ENCODE results near the gene RBM20.
"Not testable (repeated sequence)": the region's sequence is repeated elsewhere in the genome, so short reads cannot be mapped to it uniquely, and the experiment has no call there.

The RBM20 gene

DNA sequence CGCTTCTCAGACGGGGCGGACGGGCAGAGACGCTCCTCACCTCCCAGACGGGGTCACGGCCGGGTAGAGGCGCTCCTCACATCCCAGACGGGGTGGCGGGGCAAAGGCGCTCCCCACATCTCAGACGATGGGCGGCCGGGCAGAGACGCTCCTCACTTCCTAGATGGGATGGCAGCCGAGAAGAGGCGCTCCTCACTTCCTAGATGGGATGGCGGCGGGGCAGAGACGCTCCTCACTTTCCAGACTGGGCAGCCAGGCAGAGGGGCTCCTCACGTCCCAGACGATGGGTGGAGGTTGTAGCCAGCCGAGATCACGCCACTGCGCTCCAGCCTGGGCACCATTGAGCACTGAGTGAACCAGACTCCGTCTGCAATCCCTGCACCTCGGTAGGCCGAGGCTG, 123.5 kb downstream of the RBM20 start:
- DNase-seq: not testable (repeated sequence)

DNA sequence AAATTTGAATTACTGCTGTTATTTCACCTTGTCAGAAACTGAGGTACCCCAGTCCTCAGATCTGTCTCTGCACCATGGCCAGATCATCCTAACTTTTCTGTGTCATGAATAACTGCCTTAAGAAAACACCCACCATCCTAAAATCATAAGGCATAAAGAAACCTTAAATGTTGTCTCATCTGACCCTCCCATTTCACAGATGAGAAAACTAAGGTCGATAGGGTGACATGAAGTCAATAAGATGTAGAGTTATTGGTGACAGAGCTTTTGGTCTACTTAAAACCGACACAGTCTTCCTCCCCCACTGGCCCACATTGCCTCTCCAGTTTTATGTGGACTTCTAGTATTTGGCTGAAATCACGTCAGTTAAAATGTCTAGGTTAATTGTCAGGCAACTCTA, 126.1 kb downstream of the RBM20 start:
- DNase-seq: no peak

GRCh38 chr10:110771486-110771885, 127.3 kb downstream of the RBM20 start:
- DNase-seq: no peak

- DNase-seq: no peak
Measured at GRCh38 chr10:110771991-110772390, 127.9 kb downstream of the RBM20 start.

DNA sequence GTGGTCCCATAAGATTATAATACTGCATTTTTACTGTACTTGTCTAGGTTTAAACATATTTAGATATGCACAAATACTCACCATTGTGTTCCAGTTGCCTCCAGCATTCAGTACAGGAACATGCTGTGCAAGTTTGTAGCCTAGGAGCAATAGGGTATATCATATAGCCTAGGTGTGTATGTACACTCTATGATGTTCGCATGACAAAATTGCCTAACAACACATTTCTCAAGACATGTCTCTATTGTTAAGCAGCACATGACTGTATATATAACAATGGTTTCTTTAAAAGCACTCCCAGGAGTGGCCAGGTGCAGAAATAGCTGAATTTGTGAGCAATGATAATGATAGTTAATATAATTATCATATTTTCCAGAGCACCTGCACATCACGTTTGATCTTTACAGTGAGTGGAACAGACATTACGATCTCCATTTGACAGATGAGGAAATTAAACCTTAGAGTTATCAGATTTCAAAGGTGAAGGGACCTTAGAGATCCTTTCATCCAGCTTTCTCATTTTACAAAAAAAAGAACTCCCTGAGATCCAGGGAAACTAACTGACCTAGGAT, 128.4 kb downstream of the RBM20 start:
- no peak for DNase-seq

- DNase-seq: no peak
Measured at GRCh38 chr10:110773693-110774068, 129.5 kb downstream of the RBM20 start.

DNA sequence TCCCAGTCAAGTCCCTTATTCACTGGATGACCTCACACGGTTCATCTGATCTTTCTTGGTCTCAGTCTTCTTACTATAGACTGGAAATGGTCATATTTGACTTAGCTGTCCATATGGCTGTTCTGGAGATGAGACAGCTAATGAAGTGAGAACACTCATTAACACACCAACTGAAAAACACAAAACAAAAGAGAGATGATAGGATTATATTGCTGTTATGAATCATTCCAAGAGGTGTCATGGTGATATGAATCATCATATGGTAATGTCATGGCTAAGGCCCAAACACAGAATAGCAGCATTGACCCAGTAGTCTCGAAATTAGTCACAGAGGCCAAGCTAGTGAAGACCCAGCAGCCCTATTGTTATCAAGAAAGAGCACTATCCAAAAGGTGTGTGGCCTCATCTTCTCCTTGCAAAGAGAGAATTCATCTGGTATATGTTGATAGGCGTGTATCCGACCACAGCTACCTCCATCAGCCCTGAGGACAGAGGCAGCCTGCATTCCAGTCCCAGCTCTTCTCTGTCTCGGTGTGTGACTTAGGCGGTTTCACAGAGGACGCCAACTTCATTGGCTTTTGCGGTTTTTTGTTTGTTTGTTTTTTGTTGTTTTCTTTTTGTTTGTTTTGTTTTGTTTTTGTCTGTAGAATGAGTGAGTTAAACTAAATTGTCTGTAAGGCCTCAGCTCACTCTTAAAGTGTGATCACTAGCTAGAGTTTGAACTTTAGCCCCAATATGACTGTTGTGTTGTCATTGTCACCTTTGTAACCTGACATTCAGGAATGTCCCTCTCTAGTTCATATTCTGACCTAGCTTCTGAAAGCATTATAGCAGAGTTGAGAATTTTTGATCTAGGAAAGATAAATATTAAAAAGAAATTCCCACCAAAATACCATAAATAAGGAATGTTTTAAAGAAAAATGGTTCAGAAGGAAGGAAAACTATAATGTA, 130.2 kb downstream of the RBM20 start:
- DNase-seq: peak in 1 of 2 donors; percentile 19

GRCh38 chr10:110775020-110775375, 130.9 kb downstream of the RBM20 start:
- DNase-seq: no peak

DNA sequence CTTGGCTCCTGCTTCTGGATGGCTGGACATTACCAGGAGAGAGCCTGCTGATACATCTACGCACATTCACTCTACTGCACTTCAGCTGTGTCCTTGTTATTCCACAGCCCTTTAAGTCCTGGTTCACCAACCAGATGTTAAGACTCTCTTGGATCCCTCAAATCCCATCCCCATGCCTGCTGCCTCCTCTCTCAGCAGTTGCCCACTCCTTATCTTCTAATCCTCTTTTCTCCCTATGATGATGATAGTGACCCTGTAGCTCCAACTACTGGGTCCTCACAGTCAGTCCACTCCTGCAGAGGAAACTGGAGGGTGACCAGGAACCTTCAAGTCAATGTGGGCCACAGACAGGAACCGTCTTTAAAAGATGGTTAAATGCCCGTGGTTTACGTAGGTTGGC, 131.3 kb downstream of the RBM20 start:
- no peak for DNase-seq

DNA sequence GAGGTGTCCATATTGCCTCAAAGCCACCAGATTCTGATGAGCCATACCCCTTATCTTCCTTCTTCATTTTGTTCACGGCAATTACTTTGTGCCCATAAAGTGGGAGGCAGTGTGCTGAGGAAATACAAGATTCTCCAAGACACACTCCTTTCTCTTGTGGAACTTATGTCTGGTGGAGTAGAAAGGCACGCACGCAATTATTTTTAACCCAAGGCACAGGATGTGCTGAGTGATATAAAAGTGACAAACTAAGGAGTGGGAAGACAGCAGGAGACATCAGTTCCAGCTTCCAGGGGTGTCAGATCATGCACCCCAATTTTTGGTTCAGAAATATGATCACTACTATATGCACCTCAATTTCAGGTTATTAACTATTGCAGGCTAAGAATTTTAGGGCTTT, 132.9 kb downstream of the RBM20 start:
- no peak for DNase-seq

DNA sequence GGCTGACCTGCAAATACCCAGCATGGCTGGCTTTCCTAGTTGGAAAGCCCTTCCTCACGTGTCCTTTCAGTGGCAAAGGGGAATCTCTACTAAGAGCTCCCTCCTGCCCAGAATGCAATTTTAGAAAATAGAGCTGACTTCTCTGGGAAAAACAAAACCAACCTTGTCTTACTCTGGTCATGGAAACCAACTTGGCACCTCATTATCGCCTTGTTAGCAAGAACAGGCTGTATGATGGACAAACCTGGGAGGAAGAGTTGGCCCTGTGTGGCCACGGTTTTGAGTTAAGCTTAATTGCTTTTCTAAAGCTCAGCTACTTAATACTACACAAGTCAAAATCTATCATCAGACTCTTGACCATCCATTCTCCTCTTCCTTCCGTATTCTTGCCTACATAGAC, 133.5 kb downstream of the RBM20 start:
- no peak for DNase-seq

DNA sequence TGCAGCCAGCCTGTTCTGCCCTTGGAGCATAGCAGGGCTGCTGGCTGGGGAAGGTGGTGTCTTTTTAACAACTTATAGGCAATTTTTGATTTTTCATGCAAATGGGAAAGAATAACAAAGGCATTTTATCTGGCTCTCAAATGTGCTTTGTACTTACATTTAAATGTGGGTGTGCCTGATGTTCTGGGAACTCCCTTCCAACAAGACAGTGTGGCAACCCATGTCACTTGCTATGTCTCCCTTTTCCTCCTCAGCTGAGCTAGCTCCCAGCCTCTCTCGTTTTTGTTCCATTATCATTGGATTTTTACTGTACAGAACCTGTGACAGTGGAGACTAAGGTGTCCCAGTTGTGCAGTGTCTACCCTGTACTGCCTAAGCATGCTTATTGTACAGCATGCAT, 134.1 kb downstream of the RBM20 start:
- DNase-seq: no peak

- DNase-seq: no peak
Measured at GRCh38 chr10:110779489-110779888, 135.4 kb downstream of the RBM20 start.

DNA sequence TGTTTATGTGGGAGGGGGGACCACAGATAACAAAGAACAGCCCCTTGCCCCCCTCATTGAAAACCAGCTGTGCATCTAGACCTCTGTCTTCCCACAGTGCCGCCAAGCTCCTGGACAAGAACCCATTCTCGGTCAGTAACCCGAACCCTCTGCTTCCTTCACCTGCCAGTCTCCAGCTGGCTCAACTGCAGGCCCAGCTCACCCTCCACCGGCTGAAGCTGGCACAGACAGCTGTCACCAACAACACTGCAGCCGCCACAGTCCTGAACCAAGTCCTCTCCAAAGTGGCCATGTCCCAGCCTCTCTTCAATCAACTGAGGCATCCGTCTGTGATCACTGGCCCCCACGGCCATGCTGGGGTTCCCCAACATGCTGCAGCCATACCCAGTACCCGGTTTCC, 136.6 kb downstream of the RBM20 start:
- no peak for DNase-seq

DNA sequence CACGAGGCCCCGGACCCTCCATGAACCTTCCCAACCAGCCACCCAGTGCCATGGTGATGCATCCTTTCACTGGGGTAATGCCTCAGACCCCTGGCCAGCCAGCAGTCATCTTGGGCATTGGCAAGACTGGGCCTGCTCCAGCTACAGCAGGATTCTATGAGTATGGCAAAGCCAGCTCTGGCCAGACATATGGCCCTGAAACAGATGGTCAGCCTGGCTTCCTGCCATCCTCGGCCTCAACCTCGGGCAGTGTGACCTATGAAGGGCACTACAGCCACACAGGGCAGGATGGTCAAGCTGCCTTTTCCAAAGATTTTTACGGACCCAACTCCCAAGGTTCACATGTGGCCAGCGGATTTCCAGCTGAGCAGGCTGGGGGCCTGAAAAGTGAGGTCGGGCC, 137.0 kb downstream of the RBM20 start:
- no peak for DNase-seq

DNA sequence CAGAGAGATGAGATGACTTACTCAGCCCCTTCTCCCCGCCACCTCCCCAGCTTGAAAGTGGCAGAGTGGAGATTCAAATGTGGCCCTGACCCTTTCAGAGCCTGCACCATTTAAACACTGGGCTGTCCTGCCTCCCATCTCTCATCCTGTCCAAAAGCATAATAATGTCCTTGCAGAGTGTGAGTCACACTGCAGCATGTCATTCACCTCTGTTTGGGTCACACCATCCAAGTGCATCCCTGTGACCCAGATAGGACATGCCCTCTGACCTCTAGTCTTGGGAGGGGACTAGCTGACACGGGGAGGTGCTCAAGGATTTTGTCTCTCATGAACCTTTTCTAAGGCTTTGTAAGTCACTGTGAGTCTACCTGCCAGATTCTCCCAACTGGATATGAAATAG, 138.5 kb downstream of the RBM20 start:
- DNase-seq: no peak

- DNase-seq: peak; percentile 71 to 83
Measured at GRCh38 chr10:110783509-110784107, 139.5 kb downstream of the RBM20 start.

DNA sequence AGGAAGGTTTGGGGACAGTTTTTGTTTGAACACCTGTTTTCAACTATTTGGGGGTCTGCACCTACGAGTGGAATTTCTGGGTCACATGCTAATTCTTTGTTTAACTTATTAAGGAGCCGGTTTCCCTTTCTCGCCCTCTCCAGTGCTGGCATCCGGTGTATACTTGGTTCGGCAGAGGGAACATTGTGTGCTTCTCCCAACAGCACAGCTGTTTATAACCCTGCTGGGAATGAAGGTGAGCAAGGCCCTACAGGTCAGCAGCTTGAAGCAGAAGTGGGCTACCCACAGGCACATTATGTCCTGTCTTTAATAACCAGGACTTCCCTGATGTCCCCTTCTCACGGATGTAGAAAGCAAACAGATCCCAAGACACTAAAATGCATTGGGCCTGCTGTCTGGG, 140.1 kb downstream of the RBM20 start:
- DNase-seq: no peak

- DNase-seq: no peak
Measured at GRCh38 chr10:110786172-110786571, 142.0 kb downstream of the RBM20 start.

- DNase-seq: no peak
Measured at GRCh38 chr10:110788620-110789385, 144.7 kb downstream of the RBM20 start.

DNA sequence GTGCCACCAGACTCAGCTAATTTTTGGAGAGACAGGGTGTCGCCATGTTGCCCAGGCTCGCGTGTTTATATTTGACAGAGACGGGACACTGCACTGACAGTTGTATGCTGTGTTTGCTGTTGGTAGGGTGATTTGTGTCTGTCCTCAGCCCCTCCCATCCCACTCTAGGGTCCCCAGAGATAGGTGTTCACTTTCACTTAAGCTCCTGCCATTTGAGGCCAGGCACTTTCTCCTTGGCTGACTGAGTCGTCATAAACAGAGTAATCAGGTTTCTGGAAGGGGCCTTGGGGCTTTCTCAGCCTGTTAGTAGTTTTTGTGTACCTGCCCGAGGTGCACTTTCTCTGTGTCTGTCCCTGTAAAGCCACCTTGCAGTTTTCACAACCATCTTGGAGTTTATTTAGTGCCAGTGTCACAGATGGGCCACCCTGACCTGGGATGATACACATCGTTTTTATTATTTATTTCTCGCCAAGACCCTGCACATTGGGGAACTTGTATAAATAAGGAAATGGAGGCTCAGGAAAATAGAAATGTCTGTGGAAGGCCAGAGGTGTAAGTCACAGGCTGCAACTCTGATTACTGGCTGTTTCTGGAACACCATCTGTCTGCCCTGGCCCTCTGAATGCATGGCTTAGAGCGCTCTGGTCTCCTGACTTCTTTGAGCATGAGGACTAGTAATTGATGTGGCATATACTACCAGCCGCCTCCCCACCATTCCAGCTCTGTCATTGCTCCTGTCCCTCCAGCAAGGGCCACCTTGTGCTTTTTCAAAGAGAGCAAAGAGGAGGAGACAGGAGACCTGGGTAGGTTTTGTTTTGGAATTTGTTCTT, 145.7 kb downstream of the RBM20 start:
- DNase-seq: no peak

- DNase-seq: no peak
Measured at GRCh38 chr10:110790913-110791506, 146.9 kb downstream of the RBM20 start.
